HTR-8/SVneo (cell line): ENCODE data around the gene RTN4RL1.

Experiments
- DNase-seq: peaks from one replicate; pipeline ENCODE4 v3.0.0; 2011; ENCODE audit warnings: low spot score, mixed read lengths; ENCODE audit not compliant: insufficient read length
- FAIRE-seq: peaks from 2 replicates; lab custom pipeline; 2011; peaks lifted over from hg19 to GRCh38; lab: Jason Lieb, UNC

Gene RTN4RL1

GRCh38 chr17:2025220-2025621, at the start of gene RTN4RL1:
Gene RTN4RL1 (minus strand): TSS chr17:2025334. CDS start chr17:2024865, 469 bp downstream.
- FAIRE-seq (peak; percentile 62), DNase-seq (peak; percentile 75)

- FAIRE-seq, result no peak
Observed at GRCh38 chr17:2074919-2075318, 49.8 kb upstream of the RTN4RL1 start.

GRCh38 chr17:2071455-2072281, 46.5 kb upstream of the RTN4RL1 start:
- FAIRE-seq, result no peak
- DNase-seq, result no peak

More at GRCh38 chr17:2074919-2075318, 49.8 kb upstream of the RTN4RL1 start:
- DNase-seq, result no peak

- FAIRE-seq (no peak), DNase-seq (no peak)
Observed at GRCh38 chr17:2071024-2071385, 45.9 kb upstream of the RTN4RL1 start.

- FAIRE-seq (no peak), DNase-seq (no peak)
Observed at GRCh38 chr17:2070241-2071023, 45.3 kb upstream of the RTN4RL1 start.

GRCh38 chr17:2068519-2069051, 43.5 kb upstream of the RTN4RL1 start:
- DNase-seq, result no peak
- peak; percentile 82 for FAIRE-seq

GRCh38 chr17:2068031-2068518, 42.9 kb upstream of the RTN4RL1 start:
- FAIRE-seq, result peak; percentile 20
- no peak for DNase-seq

GRCh38 chr17:2067608-2068024, 42.5 kb upstream of the RTN4RL1 start:
- DNase-seq (no peak), FAIRE-seq (no peak)

GRCh38 chr17:2067048-2067561, 42.0 kb upstream of the RTN4RL1 start:
- DNase-seq, result no peak
- FAIRE-seq, result no peak

GRCh38 chr17:2065949-2066400, 40.8 kb upstream of the RTN4RL1 start:
- no peak for DNase-seq
- FAIRE-seq, result peak; percentile 93

- FAIRE-seq (peak; percentile 83), DNase-seq (no peak)
Observed at GRCh38 chr17:2064980-2065785, 40.0 kb upstream of the RTN4RL1 start.

GRCh38 chr17:2064520-2064971, 39.4 kb upstream of the RTN4RL1 start:
- DNase-seq (no peak), FAIRE-seq (no peak)

- no peak for FAIRE-seq
- DNase-seq, result no peak
Observed at GRCh38 chr17:2064147-2064489, 39.0 kb upstream of the RTN4RL1 start.

- no peak for DNase-seq
- FAIRE-seq, result no peak
Observed at GRCh38 chr17:2063261-2064146, 38.4 kb upstream of the RTN4RL1 start.

- DNase-seq (no peak), FAIRE-seq (peak; percentile 42)
Observed at GRCh38 chr17:2062571-2063183, 37.5 kb upstream of the RTN4RL1 start.

- no peak for DNase-seq
- no peak for FAIRE-seq
Observed at GRCh38 chr17:2061441-2061958, 36.4 kb upstream of the RTN4RL1 start.

GRCh38 chr17:2060681-2061440, 35.7 kb upstream of the RTN4RL1 start:
- no peak for DNase-seq
- no peak for FAIRE-seq

- no peak for FAIRE-seq
- no peak for DNase-seq
Observed at GRCh38 chr17:2060385-2060658, 35.2 kb upstream of the RTN4RL1 start.
